Measurements from ENCODE around the gene USP4.

GRCh38 chr3:49283997-49284396 is 55.9 kb downstream of the USP4 start:
- TF ChIP-seq CTCF (IDR thresholded peaks at IDR 0.05): no peak
- TF ChIP-seq EZH2 (IDR thresholded peaks at IDR 0.05): no peak
